IPS DF 6.9 (cell line): ENCODE results near the gene PPP2R2D.
"Not testable (repeated sequence)": the region's sequence is repeated elsewhere in the genome, so short reads cannot be mapped to it uniquely, and the experiment has no call there.

Experiments used
- DNase-seq: peaks from one replicate; pipeline ENCODE4 v3.0.0-alpha.2; 2013; ENCODE audit warnings: low read depth, low spot score
- H3K27ac ChIP-seq: one replicate; pipeline ENCODE4 v1.5.1; 2013; ENCODE audit warnings: low read length, control low read depth
- H3K27me3 ChIP-seq: 2 replicates; pipeline ENCODE4 v1.6.1; 2013; ENCODE audit warnings: mild to moderate bottlenecking, low read length; ENCODE audit not compliant: control insufficient read depth, insufficient read depth
- H3K36me3 ChIP-seq: 2 replicates; pipeline ENCODE4 v1.6.1; 2013; ENCODE audit warnings: low read length; ENCODE audit not compliant: control insufficient read depth, insufficient read depth
- H3K4me1 ChIP-seq: 2 replicates; pipeline ENCODE4 v1.6.1; 2013; ENCODE audit warnings: low read length; ENCODE audit not compliant: control insufficient read depth, insufficient read depth
- H3K4me3 ChIP-seq: 2 replicates; pipeline ENCODE4 v1.5.1; 2013; ENCODE audit warnings: mild to moderate bottlenecking, low read length
- H3K9me3 ChIP-seq: 2 replicates; pipeline ENCODE4 v1.6.1; 2013; ENCODE audit warnings: low read length, inconsistent platforms; ENCODE audit not compliant: control insufficient read depth, insufficient read depth
- WGBS: extraction: QIAGEN DNeasy Blood & Tissue Kit; methylation state at CpG from one replicate; pipeline ENCODE4 v1.1.7; 2013; ENCODE audit warnings: mixed read lengths, missing lambda C conversion rate; ENCODE audit not compliant: insufficient read length, insufficient coverage; 5-methylcytosine and 5-hydroxymethylcytosine counted together

Gene PPP2R2D

DNA sequence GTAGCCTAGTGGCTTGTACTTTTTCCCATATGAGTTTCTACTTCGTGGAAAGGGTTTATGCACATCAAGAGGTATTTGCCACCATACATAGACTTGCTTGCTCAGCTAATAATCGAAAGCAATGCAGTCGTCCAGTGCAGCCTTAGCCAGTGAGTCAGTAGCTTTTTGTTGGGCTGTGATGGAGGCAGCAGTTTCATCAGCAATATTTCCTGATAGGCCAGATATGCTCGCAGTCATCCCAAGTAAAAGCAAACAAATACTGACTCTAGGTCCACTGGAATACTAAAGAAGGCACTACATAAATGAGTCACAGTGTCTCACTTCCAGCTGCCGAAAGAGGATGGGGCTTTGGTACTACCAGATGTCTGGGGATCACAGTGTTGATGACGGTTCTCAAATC, 83.0 kb downstream of the PPP2R2D start:
- no peak overlapping the region for H3K4me3 ChIP-seq
- DNase-seq, result no peak
- no peaks in the 10 kb centered on the region for H3K9me3 ChIP-seq
- peaks cover 12% of the 10 kb centered on the region for H3K27me3 ChIP-seq
- H3K4me1 ChIP-seq, result peaks cover 3% of the 10 kb centered on the region
- no CpG with 5 or more reads among the region's 6 CpGs for WGBS
- H3K27ac ChIP-seq, result no peak overlapping the region
- no peaks in the 10 kb centered on the region for H3K36me3 ChIP-seq

DNA sequence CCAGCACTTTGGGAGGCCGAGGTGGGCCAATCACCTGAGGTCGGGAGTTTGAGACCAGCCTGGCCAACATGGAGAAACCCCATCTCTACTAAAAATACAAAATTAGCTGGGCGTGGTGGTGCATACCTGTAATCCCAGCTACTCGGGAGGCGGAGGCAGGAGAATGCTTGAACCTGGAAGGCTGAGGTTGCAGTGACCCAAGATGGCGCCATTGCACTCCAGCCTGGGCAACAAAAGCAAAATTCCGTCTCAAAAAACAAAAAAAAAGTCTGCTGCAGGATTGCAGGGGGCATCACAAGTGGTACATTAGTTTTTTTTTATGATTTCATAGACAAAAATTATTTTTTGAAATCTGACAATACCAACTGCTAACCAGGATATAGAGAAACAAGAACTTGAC, 86.0 kb downstream of the PPP2R2D start:
- not testable (repeated sequence) for H3K4me1 ChIP-seq, DNase-seq, H3K4me3 ChIP-seq, H3K9me3 ChIP-seq, H3K27ac ChIP-seq, H3K36me3 ChIP-seq
- peaks cover 12% of the 10 kb centered on the region for H3K27me3 ChIP-seq
- no CpG with 5 or more reads among the region's 7 CpGs for WGBS

DNA sequence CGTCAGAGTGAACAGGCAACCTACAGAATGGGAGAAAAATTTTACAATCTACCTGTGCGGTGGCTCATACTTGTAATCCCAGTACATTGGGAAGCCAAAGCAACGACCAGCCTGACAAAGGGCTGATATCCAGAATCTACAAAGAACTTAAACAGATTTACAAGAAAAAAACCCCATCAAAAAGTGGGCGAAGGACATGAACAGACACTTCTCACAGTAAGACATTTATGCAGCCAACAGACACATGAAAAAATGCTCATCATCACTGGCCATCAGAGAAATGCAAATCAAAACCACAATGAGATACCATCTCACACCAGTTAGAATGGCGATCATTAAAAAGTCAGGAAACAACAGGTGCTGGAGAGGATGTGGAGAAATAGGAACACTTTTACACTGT, 86.5 kb downstream of the PPP2R2D start:
- H3K4me3 ChIP-seq, DNase-seq, H3K36me3 ChIP-seq, H3K27ac ChIP-seq, H3K9me3 ChIP-seq, H3K4me1 ChIP-seq: not testable (repeated sequence)
- no CpG with 5 or more reads among the region's 5 CpGs for WGBS
- peaks cover 12% of the 10 kb centered on the region for H3K27me3 ChIP-seq

DNA sequence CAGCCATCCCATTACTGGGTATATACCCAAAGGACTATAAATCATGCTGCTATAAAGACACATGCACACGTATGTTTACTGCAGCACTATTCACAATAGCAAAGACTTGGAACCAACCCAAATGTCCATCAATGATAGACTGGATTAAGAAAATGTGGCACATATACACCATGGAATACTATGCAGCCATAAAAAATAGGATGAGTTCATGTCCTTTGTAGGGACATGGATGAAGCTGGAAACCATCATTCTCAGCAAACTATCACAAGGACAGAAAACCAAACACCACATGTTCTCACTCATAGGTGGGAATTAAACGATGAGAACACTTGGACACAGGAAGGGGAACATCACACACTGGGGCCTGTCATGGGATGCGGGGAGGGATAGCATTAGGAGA, 87.0 kb downstream of the PPP2R2D start:
- no CpG with 5 or more reads among the region's 3 CpGs for WGBS
- not testable (repeated sequence) for H3K4me3 ChIP-seq, DNase-seq, H3K9me3 ChIP-seq, H3K27me3 ChIP-seq, H3K4me1 ChIP-seq, H3K27ac ChIP-seq, H3K36me3 ChIP-seq

DNA sequence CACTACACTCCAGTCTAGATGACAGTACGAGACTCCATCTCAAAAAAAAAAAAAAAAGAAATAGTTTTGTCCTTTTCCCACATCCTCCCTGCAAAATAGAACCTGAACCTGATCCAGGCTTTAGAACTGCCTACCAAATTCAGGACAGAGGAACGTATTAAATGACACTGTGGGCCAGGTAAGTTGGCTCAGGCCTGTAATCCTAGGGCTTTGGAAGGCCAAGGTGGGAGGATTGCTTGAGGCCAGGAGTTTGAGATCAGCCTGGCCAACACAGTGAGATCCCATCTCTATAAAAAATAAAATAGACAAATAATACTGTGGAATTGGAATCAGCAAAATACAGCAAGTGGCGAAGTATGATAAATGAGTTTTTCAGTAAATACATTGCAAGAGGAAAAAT, 90.9 kb downstream of the PPP2R2D start:
- WGBS, result no CpG with 5 or more reads among the region's 3 CpGs
- H3K4me3 ChIP-seq, result no peak overlapping the region
- no peak overlapping the region for H3K27ac ChIP-seq
- no peaks in the 10 kb centered on the region for H3K27me3 ChIP-seq
- no peaks in the 10 kb centered on the region for H3K4me1 ChIP-seq
- DNase-seq, result no peak
- H3K9me3 ChIP-seq, result no peaks in the 10 kb centered on the region
- no peaks in the 10 kb centered on the region for H3K36me3 ChIP-seq

DNA sequence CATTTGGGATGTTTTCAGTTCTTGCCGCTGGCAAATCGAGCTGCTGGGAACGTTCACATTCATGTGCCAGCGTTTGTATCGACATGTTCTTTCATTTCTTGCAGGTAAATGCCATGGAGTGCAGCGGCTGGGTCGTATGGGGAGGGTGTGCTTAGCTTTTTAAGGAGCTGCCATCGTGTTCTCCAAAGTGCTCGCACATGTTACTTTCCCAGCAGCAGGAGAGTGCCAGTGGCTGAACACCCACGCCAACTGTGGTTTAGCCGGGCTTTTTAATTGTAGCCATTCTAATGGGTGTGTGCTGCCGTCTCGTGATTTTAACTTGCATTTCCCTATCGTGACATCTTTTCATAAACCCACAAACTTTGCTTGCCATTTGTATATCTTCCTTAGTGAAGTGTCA, 92.5 kb downstream of the PPP2R2D start:
- Histone ChIP-seq H3K27ac (no peak overlapping the region), H3K4me1 (peaks cover 2% of the 10 kb centered on the region; the same call in 1 of the 2 replicates), H3K9me3 (no peaks in the 10 kb centered on the region), H3K36me3 (no peaks in the 10 kb centered on the region), H3K4me3 (no peak overlapping the region), H3K27me3 (no peaks in the 10 kb centered on the region)
- no CpG with 5 or more reads among the region's 14 CpGs for WGBS
- no peak for DNase-seq

DNA sequence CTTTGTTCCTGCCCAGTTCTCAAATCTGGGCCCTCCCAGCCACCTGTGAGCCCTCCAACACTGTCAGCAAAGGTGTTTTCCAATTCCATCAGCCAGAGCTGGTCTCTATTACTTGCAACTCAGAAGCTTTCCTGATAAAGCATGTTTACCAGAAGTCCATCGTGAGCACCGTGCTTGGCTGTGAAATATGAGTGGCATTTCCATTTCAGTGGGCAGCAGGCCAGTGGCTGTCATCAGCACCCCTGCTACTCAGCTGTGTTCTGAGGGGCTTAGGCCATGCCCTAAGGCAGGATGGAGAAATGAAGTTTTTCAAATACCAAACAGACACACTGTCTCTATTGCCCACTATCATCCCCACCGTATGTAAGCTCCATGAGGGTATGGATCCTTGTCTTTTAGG, 93.6 kb downstream of the PPP2R2D start:
- Histone ChIP-seq H3K4me1 (peaks cover 5% of the 10 kb centered on the region), H3K27ac (no peak overlapping the region), H3K27me3 (no peaks in the 10 kb centered on the region), H3K36me3 (no peaks in the 10 kb centered on the region), H3K9me3 (no peaks in the 10 kb centered on the region), H3K4me3 (no peak overlapping the region)
- no CpG with 5 or more reads among the region's 3 CpGs for WGBS
- DNase-seq, result no peak

DNA sequence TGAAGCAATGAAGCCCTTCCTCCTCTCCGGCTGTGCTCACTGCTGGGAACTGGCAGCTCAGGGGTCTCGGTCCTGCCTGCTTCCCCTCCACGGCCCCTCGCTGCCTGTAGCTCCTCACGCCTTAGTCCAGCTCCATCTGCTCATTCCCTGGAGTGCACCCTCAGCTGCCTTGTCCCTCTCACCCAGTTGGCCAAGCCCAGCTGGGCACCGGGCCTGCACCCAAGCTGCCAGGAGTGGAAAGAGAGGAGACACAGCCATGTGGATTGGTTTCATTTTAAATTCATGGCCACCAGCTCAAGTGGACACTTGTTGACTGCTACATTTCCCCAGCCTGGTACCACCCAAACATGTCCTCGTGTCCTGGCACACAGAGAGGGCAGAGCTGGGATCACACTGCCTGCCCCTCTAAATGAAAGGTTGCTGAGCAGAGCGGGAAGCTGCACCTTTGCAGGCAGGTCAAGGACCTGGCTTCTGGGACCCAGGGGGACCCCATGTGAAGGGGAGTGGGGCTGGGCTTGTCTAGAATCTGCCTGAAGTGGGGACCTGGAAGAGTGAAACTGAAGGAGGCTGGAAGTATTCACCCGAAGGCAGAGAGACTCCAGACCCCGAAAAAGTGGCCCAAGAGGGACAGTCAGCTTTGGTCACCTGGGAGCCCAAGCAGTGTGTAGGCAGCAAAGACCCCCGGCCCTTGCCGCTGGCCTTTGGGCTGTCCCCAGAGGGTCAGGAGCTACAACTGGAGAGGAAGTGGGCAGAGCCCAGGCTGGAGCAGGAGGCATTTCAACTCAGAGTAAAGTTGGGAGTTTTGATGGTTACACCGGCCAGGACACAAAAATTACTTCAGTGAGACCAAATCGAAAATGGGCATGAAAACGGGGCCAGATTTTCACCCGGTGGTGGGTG, 95.9 kb downstream of the PPP2R2D start:
- no peak overlapping the region for H3K4me3 ChIP-seq
- DNase-seq, result no peak
- H3K36me3 ChIP-seq, result no peaks in the 10 kb centered on the region
- H3K4me1 ChIP-seq, result peaks cover 5% of the 10 kb centered on the region
- no peak overlapping the region for H3K27ac ChIP-seq
- H3K27me3 ChIP-seq, result no peaks in the 10 kb centered on the region
- no peaks in the 10 kb centered on the region for H3K9me3 ChIP-seq
- WGBS, result no CpG with 5 or more reads among the region's 16 CpGs

DNA sequence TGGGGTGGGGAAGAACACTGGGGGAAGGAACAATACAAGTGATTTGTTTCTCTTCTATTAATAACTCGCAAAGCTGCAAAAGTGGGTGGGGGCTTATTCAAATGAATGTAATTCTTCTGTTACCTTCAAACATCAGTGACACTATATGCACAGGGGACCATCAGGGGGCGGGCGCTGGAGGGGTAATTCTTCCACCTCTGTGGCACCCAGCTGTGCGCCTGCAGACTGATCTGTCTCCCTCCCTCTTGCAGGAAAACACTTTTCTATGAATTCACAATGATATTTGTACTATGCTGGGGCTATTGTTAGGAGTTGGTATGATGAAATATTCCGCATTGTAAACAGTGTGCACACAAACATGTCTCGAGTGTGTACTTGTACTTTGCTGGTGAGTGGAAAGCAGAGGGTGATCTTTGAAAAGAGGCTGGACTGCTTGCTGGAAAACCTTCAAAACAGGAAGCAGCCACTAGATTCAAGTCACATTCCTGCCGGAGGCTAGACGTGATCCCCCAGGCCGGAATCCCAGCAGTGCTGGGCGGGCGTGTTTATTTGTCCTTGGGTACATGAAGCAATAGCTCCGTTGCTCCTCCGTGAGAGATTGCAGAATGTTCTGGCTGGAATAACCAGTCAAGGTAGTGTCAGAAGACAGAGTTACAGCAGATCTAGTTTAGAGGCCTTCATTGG, 96.7 kb downstream of the PPP2R2D start:
- Histone ChIP-seq H3K36me3 (no peaks in the 10 kb centered on the region), H3K27ac (no peak overlapping the region), H3K9me3 (no peaks in the 10 kb centered on the region), H3K27me3 (no peaks in the 10 kb centered on the region), H3K4me3 (no peak overlapping the region), H3K4me1 (peaks cover 5% of the 10 kb centered on the region)
- no CpG with 5 or more reads among the region's 13 CpGs for WGBS
- no peak for DNase-seq

DNA sequence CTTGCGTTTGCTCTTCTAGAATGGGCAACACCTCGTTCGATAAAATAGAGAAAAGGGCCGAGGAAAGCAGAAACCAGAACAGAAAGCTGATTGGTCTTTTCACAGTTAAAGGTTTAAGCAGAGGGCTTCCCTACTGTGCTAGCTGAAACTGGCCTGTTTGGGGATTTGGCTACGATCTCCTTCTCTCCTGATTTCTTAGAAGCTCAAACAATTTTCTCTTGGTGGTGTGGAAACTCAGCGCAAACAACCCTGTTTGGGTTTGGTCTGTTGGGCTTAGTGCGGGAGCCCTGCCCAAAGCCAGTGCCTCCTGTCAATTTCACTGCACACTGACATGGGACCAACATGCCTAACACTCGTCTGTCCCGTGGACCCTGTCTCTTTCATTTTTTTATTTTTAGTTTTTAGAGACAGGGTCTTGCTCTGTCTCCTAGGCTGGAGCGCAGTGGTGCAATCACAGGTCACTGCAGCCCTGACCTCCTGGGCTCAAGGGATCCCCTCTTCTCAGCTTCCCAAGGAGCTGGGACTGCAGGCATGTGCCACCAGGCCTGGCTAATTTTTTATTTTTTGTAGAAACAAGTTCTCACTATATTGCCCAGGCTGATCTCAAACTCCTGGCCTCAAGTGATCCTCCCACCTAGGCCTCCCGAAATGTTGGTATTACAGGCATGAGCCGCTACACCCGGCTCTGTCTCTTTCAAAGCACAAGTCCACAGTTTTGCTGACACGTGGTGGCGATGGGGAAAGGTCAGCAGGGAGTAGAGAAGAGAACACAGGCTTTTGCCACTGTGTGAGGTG, 97.4 kb downstream of the PPP2R2D start:
- Histone ChIP-seq H3K27ac (no peak overlapping the region), H3K4me3 (no peak overlapping the region), H3K36me3 (no peaks in the 10 kb centered on the region), H3K4me1 (peaks cover 5% of the 10 kb centered on the region), H3K9me3 (no peaks in the 10 kb centered on the region), H3K27me3 (no peaks in the 10 kb centered on the region)
- no peak for DNase-seq
- WGBS, result no CpG with 5 or more reads among the region's 15 CpGs
